Parietal lobe (tissue), 2 donors: ENCODE results near the gene WIZ. TPM values are rescaled to one million over a fixed set of nuclear protein-coding genes. Genes with fewer than 3 reads are reported as not detected.

ENCODE experiments used
- small RNA-seq: library from RNA; depleted of rRNA; stranded (forward); fragments of <200 nt; gene quantifications from one replicate; pipeline ENCODE3, GENCODE V24; 2014; ENCODE audit warnings: low replicate concordance
- total RNA-seq: library from RNA; depleted of rRNA; stranded (reverse); fragments of >200 nt; gene quantifications from one replicate; pipeline ENCODE4 v1.2.3, GENCODE V29; 2014

Gene WIZ
- 24.7 TPM for total RNA-seq

GRCh38 chr19:15449620-15450527 lies at the start of gene WIZ:
TSS of gene WIZ (minus strand) at chr19:15449956. CDS start at chr19:15448307, 1,649 bp downstream.

GRCh38 chr19:15479391-15480345 lies 29.9 kb upstream of the WIZ start, which contains the start of gene PGLYRP2:
TSS of gene PGLYRP2 (minus strand) at chr19:15479501. CDS start at chr19:15479371, 130 bp downstream.

GRCh38 chr19:15464394-15465385 lies 14.9 kb upstream of the WIZ start, which contains the start of gene RASAL3:
TSS of gene RASAL3 (minus strand) at chr19:15464544. CDS start at chr19:15464358, 186 bp downstream.

GRCh38 chr19:15418579-15419412 lies 31.0 kb downstream of the WIZ start, which contains the start of gene AKAP8L:
TSS of gene AKAP8L (minus strand) at chr19:15418988. CDS start at chr19:15418923, 65 bp downstream.

GRCh38 chr19:15379083-15379998 lies 70.4 kb downstream of the WIZ start, which contains the start of gene AKAP8:
TSS of gene AKAP8 (minus strand) at chr19:15379787. CDS start at chr19:15379731, 56 bp downstream.

Small RNA genes lying within 50 kb of the gene (small RNA-seq; reads per million reads assigned to genes)
- gene MIR1470: not detected

Other genes with a start within 250 kb of the WIZ start
- gene NOTCH3, start 249.0 kb downstream of the WIZ start, total RNA-seq: 19.4 TPM
- not detected for gene EPHX3, start 217.5 kb downstream of the WIZ start, total RNA-seq
- gene BRD4, start 117.4 kb downstream of the WIZ start, total RNA-seq: 28.8 TPM
- 16.6 TPM for gene AKAP8, start 70.2 kb downstream of the WIZ start, total RNA-seq
- 163 TPM for gene AKAP8L, start 31.0 kb downstream of the WIZ start, total RNA-seq
- 0.31 TPM for gene RASAL3, start 14.6 kb upstream of the WIZ start, total RNA-seq
- not detected for gene PGLYRP2, start 29.5 kb upstream of the WIZ start, total RNA-seq
- gene CYP4F22, start 58.6 kb upstream of the WIZ start, total RNA-seq: not detected
- not detected for gene CYP4F8, start 165.3 kb upstream of the WIZ start, total RNA-seq
- under 0.01 TPM for gene CYP4F3, start 190.9 kb upstream of the WIZ start, total RNA-seq
- gene CYP4F12, start 223.1 kb upstream of the WIZ start, total RNA-seq: not detected